GM19240 (cell line): Measurements from ENCODE around the gene ZNF792.
"Not testable (repeated sequence)": the region's sequence is repeated elsewhere in the genome, so short reads cannot be mapped to it uniquely, and the experiment has no call there.

Source experiments
- DNase-seq: peaks from one replicate; pipeline ENCODE4 v3.0.0; 2011; ENCODE audit warnings: low spot score; ENCODE audit not compliant: insufficient read length

ZNF792 gene

DNA sequence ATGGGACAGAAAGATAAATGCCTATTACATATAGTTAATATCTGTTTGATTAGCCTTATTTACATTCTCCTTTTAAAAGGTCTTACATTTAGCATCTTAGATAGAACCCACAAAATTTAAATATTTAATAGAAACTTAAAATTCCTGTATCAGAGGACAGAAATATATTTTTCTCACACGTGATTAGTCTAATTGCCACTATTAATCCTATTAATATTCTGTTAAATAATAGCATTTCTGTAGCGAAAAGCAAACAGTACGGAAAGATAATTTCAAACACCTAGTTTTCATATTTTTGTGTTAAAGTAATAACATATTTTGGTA, 37.7 kb downstream of the ZNF792 start:
- DNase-seq, result no peak

DNA sequence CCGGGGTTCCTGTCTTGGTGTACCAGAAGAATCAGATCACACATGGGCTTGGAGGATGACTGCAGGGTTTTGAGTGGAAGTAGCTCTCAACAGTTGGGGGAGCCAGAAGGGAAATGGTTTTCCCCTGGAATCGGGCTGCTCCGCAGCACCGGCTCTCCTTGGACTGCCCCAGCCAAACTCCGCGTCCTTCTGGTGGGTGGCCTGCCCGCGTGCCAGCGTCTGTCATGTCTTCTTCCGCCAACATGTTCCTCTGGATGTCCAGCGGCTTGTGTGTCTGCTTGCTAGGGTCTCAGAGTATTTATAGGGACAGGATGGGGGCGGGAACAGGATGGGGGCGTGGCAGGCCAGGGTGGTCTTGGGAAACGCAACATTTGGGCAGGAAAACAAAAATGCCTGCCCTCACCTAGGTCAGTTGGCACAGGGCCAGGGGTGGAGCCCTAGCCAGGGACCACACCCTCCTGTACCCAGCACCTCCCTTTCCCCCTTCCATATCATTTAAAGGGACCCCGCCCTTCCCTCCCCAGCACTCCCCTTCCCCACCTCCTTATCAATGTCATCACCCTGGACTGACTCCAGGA, 38.7 kb downstream of the ZNF792 start:
- DNase-seq, result no peak

- not testable (repeated sequence) for DNase-seq
Measured at GRCh38 chr19:34920090-34920786, 43.8 kb downstream of the ZNF792 start.

GRCh38 chr19:34918190-34918589, 45.8 kb downstream of the ZNF792 start:
- DNase-seq, result no peak

- not testable (repeated sequence) for DNase-seq
Measured at GRCh38 chr19:34917144-34917543, 46.9 kb downstream of the ZNF792 start.

- DNase-seq, result no peak
Measured at GRCh38 chr19:34910770-34911169, 53.3 kb downstream of the ZNF792 start.
